DND-41 (cell line): Measurements from ENCODE around the gene MVP.
A peak's percentile ranks its signal among the peaks of the same experiment; 100 is the strongest.

Experiments
- ATAC-seq: fragments of 200-7000 bp; cut with Tn5 transposase; 3 replicates; pipeline ENCODE4 v1.9.1; 2021; ENCODE audit warnings: low read depth; ENCODE audit not compliant: insufficient read depth
- DNase-seq: peaks from one replicate; pipeline ENCODE4 v3.0.0-alpha.2; 2020
- H2AFZ ChIP-seq: 2 replicates; pipeline ENCODE4 v1.6.0; 2012; ENCODE audit warnings: low read depth, low read length
- H3K27ac ChIP-seq: 2 replicates; pipeline ENCODE4 v1.5.1; 2012; ENCODE audit warnings: low read length, inconsistent platforms
- H3K27me3 ChIP-seq: fragments of 200-600 bp; sonication (generic); 2 replicates; pipeline ENCODE4 v1.6.0; 2012; ENCODE audit warnings: low read length, mild to moderate bottlenecking, inconsistent platforms; ENCODE audit not compliant: insufficient read depth, poor library complexity
- H3K36me3 ChIP-seq: 2 replicates; pipeline ENCODE4 v1.5.1; 2012; ENCODE audit warnings: low read length, inconsistent platforms; ENCODE audit not compliant: insufficient read depth
- H3K4me1 ChIP-seq: 2 replicates; pipeline ENCODE4 v1.5.1; 2012; ENCODE audit warnings: mild to moderate bottlenecking, low read length; ENCODE audit not compliant: insufficient read depth
- H3K4me2 ChIP-seq: 2 replicates; pipeline ENCODE4 v1.6.0; 2012; ENCODE audit warnings: mild to moderate bottlenecking, moderate library complexity, low read length, inconsistent platforms; ENCODE audit not compliant: insufficient read depth
- H3K4me3 ChIP-seq, 2 experiments: fragments of 200-600 bp in 1 of 2; shearing (Covaris generic) in 1 of 2; 2 replicates each; pipeline ENCODE4 v1.5.1; 2012 to 2016; ENCODE audit warnings: inconsistent platforms in 2 of 2, low read length in 2 of 2, mild to moderate bottlenecking in 2 of 2, low read depth in 1 of 2, moderate library complexity in 1 of 2
- H3K79me2 ChIP-seq: 2 replicates; pipeline ENCODE4 v1.6.0; 2012; ENCODE audit warnings: low read length, inconsistent platforms; ENCODE audit not compliant: insufficient read depth
- H3K9ac ChIP-seq: 2 replicates; pipeline ENCODE4 v1.6.0; 2012; ENCODE audit warnings: low read depth, mild to moderate bottlenecking, inconsistent platforms, low read length, moderate library complexity
- H3K9me3 ChIP-seq: 2 replicates; pipeline ENCODE4 v1.5.1; 2012; ENCODE audit warnings: low read length, moderate library complexity, mild to moderate bottlenecking, inconsistent platforms; ENCODE audit not compliant: insufficient read depth, severe bottlenecking
- H4K20me1 ChIP-seq: 2 replicates; pipeline ENCODE4 v1.6.0; 2012; ENCODE audit warnings: low read length; ENCODE audit not compliant: insufficient read depth
- EZH2 ChIP-seq: IDR thresholded peaks from 3 replicates; pipeline ENCODE4 v1.6.1; 2012; ENCODE audit warnings: borderline replicate concordance, low read depth, mild to moderate bottlenecking, moderate library complexity, low read length, inconsistent platforms; ENCODE audit not compliant: severe bottlenecking
- TF ChIP-seq, protein P1 (sequence below): IDR thresholded peaks from 2 replicates; pipeline ENCODE4 v1.5.1; 2012; ENCODE audit warnings: borderline replicate concordance, low read length, moderate library complexity, mild to moderate bottlenecking; ENCODE audit not compliant: poor library complexity, severe bottlenecking; ENCODE audit errors: extremely low read depth

MVP gene

DNA sequence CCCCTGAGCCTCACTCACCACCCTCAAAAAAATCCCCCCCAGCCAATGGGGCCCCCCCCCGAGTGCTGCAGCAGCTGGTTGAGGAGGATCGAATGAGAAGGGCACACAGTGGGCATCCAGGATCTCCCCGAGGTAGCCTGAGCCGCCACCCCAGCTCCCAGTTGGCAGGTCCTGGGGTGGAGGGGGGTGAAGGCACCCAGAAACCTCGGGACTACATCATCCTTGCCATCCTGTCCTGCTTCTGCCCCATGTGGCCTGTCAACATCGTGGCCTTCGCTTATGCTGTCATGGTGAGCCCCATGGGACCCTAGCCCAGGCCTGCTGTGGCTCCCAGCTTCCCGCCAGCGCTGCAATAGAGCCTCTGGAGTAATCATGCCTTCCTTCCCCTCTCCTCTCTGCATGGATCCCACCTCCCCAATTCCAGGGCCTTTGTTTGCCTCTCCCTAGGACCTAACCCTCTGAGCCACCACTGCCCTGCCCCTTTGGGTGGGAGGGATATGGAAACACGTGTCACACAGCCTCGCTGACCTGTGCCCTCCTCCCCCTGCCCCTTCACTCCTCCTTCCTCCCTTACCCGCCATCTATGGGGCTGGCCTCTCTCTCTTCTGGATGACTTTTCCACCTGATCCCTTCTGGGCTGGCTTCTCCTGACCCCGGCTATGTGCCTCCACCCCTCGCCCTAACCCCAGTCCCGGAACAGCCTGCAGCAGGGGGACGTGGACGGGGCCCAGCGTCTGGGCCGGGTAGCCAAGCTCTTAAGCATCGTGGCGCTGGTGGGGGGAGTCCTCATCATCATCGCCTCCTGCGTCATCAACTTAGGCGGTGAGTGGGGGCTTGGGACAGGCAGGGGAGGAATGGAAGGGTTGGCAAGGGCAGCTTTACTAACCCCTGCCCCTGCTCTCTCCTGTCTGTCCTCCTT, 6.4 kb upstream of the MVP start:
- Histone ChIP-seq H3K4me3 (peak overlapping the region in 1 of 2 experiments; percentile 79; a peak in 1 of 4 replicates), H4K20me1 (peaks cover 25% of the 10 kb centered on the region), H3K4me1 (peaks cover 76% of the 10 kb centered on the region), H3K9ac (peak overlapping the region; percentile 95; the same call in 1 of the 2 replicates), H3K36me3 (peaks cover 31% of the 10 kb centered on the region), H3K9me3 (no peaks in the 10 kb centered on the region), H3K27me3 (no peaks in the 10 kb centered on the region), H3K4me2 (peak overlapping the region; percentile 94), H3K27ac (peak overlapping the region; percentile 99), H3K79me2 (peaks cover 52% of the 10 kb centered on the region), H2AFZ (no peak overlapping the region)
- TF ChIP-seq EZH2: no peak
- TF ChIP-seq, protein P1, sequence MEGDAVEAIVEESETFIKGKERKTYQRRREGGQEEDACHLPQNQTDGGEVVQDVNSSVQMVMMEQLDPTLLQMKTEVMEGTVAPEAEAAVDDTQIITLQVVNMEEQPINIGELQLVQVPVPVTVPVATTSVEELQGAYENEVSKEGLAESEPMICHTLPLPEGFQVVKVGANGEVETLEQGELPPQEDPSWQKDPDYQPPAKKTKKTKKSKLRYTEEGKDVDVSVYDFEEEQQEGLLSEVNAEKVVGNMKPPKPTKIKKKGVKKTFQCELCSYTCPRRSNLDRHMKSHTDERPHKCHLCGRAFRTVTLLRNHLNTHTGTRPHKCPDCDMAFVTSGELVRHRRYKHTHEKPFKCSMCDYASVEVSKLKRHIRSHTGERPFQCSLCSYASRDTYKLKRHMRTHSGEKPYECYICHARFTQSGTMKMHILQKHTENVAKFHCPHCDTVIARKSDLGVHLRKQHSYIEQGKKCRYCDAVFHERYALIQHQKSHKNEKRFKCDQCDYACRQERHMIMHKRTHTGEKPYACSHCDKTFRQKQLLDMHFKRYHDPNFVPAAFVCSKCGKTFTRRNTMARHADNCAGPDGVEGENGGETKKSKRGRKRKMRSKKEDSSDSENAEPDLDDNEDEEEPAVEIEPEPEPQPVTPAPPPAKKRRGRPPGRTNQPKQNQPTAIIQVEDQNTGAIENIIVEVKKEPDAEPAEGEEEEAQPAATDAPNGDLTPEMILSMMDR: no peak
- ATAC-seq (no peak), DNase-seq (no peak)

DNA sequence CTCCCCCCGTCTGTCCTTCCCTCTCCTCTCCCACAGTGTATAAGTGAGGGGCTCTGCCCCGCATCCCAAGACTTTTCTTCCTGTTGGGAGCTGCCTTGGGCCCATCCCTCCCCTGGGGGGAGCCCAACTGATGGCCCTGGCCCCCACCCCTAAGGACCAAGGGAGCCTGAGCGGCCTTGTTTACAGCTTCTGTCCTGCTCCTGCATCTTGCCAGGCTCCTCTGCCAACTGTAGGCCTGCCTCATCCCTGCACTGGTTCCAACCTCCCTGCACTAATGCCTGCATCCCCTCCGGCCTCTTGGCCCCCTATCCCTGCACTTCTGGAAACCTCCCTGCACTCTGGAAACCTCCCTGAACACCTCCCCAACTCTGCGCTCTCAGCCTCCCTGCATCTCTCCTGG, 5.7 kb upstream of the MVP start:
- H3K27ac ChIP-seq: peak overlapping the region; percentile 99
- H3K4me3 ChIP-seq: peak overlapping the region; percentile 36 to 79; a peak in 3 of 4 replicates
- no peak for TF ChIP-seq EZH2
- TF ChIP-seq, protein P1: no peak
- no peaks in the 10 kb centered on the region for H3K27me3 ChIP-seq
- peak overlapping the region; percentile 83 for H2AFZ ChIP-seq
- H4K20me1 ChIP-seq: peaks cover 25% of the 10 kb centered on the region
- H3K9ac ChIP-seq: peak overlapping the region; percentile 95
- H3K9me3 ChIP-seq: no peaks in the 10 kb centered on the region
- no peak for DNase-seq
- peaks cover 76% of the 10 kb centered on the region for H3K4me1 ChIP-seq
- peaks cover 52% of the 10 kb centered on the region for H3K79me2 ChIP-seq
- H3K36me3 ChIP-seq: peaks cover 31% of the 10 kb centered on the region
- H3K4me2 ChIP-seq: peak overlapping the region; percentile 94
- no peak for ATAC-seq

DNA sequence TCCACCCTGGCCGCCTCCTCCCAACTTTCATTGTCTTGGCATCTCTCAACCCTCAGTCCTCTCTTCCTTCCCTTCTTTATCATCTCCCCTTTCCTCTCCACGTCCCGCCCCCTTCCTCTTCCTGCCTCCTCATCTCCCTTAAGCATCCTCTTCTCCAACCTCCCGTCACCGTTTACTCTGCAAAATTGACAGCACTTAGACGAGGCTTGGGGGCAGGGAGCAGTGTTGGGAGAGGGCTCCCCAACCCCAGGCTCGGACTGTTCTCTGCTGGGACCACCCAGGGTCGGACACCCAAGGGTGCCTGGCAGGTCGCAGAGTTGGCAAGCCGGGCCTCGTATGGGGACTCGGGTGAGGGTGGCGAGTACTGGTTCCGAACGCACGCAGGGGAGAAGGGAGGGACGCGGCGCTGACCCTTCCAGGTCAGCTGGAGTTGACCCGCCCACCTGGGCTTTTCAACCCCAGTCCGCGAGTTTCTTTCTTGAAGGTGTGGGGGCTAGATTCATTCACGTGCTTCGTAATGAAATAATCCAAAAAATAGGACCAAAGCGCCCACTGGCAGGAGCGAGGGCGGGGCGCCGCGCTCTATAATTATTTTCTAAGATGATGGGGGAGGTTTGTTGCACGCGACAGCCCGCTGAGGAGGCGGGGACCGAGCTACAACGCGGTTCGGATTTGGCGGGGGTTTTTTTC, 5.1 kb upstream of the MVP start:
- peak overlapping the region; percentile 99 for H3K27ac ChIP-seq
- H3K4me1 ChIP-seq: peaks cover 75% of the 10 kb centered on the region
- no peak for TF ChIP-seq EZH2
- TF ChIP-seq, protein P1: no peak
- H3K4me2 ChIP-seq: peak overlapping the region; percentile 94
- peak overlapping the region; percentile 83 for H2AFZ ChIP-seq
- peak overlapping the region; percentile 95 for H3K9ac ChIP-seq
- no peaks in the 10 kb centered on the region for H3K9me3 ChIP-seq
- DNase-seq (peak; percentile 62), ATAC-seq (no peak)
- H3K36me3 ChIP-seq: peaks cover 31% of the 10 kb centered on the region
- H3K27me3 ChIP-seq: no peaks in the 10 kb centered on the region
- peaks cover 25% of the 10 kb centered on the region for H4K20me1 ChIP-seq
- H3K79me2 ChIP-seq: peaks cover 48% of the 10 kb centered on the region
- peak overlapping the region; percentile 36 to 79 for H3K4me3 ChIP-seq
